Eye (tissue), 1 donor: Measurements from ENCODE around the gene RFX2.

Source experiments
- DNase-seq: peaks from one replicate; pipeline ENCODE4 v3.0.0-alpha.2; 2015

RFX2 gene

DNA sequence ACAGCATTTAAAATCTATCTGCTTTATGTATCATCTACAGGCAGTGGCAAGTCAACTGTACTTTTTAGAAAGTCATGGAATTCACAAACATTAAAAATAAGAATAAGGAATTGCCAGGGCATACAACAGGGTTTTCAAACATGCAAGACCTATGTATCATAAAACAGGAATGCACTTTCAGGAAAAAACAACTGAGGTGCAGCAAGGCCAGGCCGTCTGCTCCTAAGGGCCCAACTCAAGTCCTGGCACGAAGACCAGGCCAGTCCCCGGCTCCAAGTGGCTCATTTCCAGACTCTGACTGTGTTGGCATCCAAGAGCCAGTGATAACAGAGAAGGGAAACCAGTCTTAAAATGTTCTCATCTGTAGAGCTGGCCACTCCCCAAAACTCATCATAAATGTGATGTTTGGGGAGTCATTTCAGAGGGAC is 7.1 kb downstream of the RFX2 start:
- peak; percentile 40 for DNase-seq

DNA sequence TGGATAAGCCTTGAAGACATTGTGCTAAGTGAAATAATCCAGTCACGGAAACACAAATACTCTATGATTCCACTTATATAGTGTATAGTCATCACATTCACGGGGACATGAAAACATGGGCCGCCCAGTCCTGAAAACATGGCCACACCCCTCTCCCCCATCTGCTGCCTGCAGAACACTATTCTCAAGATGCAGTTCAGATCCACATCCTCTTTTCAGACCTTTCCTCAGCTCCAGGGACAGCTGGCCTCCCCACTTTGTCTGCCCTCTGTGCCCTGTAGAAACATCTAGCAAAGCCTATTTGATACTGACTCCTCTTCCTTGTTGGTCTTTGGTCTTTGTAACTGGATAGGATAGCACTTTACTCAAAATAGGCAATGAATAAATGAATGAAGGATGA is 8.3 kb downstream of the RFX2 start:
- no peak for DNase-seq

GRCh38 chr19:6101291-6101825 is 8.9 kb downstream of the RFX2 start:
- no peak for DNase-seq

DNA sequence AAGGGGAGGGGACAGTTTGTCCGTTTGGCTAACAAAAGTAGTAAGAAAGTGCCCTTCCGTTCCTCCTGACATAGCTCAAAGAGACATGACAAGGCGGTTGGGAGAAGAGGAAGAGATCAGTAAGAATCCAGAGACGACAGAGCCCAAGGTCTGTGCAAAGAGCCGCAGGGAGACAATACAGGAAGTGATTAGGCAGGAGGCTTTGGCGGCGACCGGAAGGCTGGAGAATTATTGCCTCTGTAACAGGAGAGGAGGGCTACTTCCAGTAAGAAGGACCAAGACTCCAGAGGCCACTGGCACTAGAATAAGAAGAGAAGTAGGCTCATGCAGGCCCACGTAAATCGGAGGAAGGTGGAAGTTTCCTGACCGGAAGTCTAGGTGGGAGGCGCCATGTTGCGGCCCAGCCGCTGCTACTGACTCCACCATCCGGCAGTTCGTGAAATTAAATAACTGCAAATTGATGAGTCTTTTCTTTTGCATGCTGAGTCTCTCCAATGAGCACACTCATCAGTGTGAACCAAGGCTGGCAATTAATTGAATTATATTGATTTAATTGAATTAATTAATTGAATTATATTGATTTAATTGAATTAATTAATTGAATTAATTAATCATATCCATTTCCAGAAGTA is 9.9 kb downstream of the RFX2 start:
- peak; percentile 21 for DNase-seq

GRCh38 chr19:6099599-6099998 is 10.7 kb downstream of the RFX2 start:
- peak; percentile 23 for DNase-seq

- no peak for DNase-seq
Observed at GRCh38 chr19:6099033-6099432, 11.3 kb downstream of the RFX2 start.

DNA sequence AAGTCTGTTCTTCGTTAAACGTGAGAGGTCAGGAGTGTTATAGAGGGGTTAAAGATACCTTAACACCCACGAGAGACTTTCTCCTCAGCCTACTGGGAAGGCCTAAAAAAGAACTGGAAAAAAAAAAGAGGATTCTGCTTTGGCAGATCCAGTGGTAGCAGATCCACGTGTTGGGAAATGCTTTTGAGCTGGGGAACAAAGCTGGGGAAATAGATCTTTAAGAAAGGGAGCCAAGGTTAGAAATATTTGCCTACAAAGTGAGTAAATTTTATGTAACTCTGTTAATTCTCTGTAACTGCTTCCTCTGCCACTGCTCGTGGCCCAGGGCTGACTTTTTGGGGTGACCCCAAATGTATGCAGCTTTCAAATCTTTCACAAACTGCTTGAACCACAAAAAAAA is 11.7 kb downstream of the RFX2 start:
- DNase-seq, result no peak

DNA sequence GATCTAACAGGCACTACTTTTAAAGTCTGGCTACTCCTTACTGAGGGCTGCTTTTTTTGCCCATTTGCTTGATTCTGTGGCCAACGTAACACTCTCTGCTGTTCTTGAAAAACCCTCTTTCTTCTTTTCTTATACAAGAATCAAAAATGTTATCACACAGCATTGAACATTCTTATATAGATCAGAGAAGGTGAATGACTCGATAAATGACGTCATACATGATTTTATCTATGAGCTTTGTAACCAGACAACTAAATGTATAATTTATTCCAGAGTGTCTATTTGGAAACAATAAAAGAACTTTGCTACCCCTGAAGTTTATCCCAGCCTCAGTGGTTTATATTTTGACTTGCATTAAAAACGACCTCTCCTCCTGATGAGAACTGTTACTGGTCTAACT is 12.4 kb downstream of the RFX2 start:
- DNase-seq, result no peak

GRCh38 chr19:6095760-6096159 is 14.5 kb downstream of the RFX2 start:
- DNase-seq, result peak; percentile 38

DNA sequence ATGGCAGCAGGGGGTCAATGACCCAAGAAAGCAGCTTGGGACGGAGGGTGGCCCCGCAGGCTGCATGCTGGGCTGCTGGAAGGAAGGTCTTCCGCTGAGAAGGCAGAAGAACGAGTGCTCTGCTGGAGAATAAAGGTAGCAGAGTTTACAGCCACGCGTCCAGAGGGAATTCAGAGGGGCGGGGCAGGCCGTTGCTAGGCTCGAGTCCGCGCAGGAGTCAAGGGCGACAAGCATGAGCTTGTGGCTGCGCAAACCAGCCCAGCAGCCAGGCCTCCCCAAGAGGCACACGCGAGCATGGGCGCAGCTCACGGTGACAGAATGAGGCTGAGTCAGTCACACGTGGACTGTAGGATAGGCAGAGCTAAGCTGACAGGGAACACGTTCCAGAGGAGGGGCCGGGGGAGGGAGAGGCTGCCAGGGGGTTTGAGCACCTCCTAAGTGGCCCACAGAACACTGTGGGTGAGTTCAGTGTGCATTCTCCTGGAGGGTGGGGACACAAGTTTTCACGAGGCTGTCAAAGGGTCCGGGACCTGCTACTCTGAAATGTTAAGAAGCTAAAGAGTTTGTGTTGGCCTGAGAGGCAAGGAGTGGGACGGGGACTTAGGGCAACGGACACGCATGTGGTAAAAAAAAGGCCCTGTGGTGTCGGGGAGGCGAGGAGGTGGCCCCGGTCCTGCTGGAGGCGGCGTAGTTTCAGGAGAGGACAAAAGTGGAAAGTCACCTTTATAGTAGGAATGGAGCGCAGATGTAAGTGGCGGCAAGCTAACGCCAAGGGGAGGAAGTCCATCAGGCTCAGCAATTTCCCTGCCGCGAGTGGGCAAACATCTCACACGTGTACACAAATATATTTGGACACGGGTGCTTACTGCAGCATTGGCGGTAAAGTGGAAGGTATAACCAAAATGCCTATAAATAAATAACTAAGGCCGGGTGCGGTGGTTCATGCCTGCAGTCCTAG is 17.7 kb downstream of the RFX2 start:
- peak; percentile 89 for DNase-seq

GRCh38 chr19:6091771-6092291 is 18.5 kb downstream of the RFX2 start:
- DNase-seq, result peak; percentile 51

GRCh38 chr19:6090634-6091033 is 19.7 kb downstream of the RFX2 start:
- no peak for DNase-seq

GRCh38 chr19:6088602-6089049 is 21.7 kb downstream of the RFX2 start:
- no peak for DNase-seq

GRCh38 chr19:6087074-6087571 is 23.2 kb downstream of the RFX2 start:
- peak; percentile 76 for DNase-seq

GRCh38 chr19:6086068-6086788 is 24.1 kb downstream of the RFX2 start:
- no peak for DNase-seq

GRCh38 chr19:6084821-6085220 is 25.5 kb downstream of the RFX2 start:
- no peak for DNase-seq

DNA sequence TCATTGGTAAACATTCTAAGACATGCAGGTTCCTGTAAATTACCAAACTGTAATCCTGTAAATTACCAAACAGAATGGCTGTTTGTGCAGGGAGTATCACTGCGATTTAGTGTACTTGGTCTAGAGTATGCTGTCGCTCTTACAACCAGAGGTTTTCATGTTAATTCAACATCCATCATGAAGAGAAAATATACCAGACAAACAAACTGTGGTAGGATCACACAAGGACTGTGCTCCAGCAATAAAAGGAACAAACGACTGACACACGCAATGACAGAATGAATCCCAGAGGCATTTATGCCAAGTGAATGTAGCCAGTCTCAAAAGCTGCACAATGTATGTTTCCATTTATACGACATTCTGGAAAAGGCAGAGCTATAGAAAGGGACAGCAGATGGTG is 31.2 kb downstream of the RFX2 start:
- no peak for DNase-seq

DNA sequence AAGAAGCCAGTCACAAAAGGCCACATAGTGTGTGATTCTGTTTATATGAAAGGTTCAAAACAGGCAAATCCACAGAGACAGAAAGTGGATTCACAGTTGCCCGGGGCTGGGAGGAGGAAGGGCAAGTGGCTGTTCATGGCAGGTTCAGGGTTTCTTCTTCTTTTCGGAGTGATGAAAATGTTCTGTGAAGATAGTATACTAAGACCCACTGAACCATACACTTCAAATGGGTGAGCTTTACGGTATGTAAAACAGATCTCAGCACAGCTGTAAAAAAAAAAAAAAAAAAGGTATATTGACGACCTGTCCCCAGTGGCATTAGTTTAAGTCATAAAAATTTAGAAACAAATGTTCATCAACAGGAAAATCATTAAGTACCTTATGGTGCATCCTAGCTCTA is 32.2 kb downstream of the RFX2 start:
- DNase-seq, result no peak

GRCh38 chr19:6076675-6077463 is 33.4 kb downstream of the RFX2 start:
- peak; percentile 30 for DNase-seq

GRCh38 chr19:6076291-6076665 is 34.0 kb downstream of the RFX2 start:
- no peak for DNase-seq

- no peak for DNase-seq
Observed at GRCh38 chr19:6074709-6075403, 35.4 kb downstream of the RFX2 start.
